ENCODE data around the gene ACKR3. TPM values are rescaled to one million over a fixed set of nuclear protein-coding genes. Genes with fewer than 3 reads are reported as not detected.

Gene ACKR3
- total RNA-seq, 1 donor from 2014 or later = 0.58 TPM

- H3K4me3 Mint-ChIP-seq = no peak overlapping the region
- peaks cover 7% of the 10 kb centered on the region for H3K36me3 Mint-ChIP-seq (ENCODE audit: low read depth)
- no peaks in the 10 kb centered on the region for H3K9me3 Mint-ChIP-seq
- no peaks in the 10 kb centered on the region for H3K4me1 Mint-ChIP-seq
- no peak for DNase-seq
- H3K27me3 Mint-ChIP-seq = no peaks in the 10 kb centered on the region
- H3K27ac Mint-ChIP-seq = no peak overlapping the region
- intact Hi-C loops (cut with micrococcal nuclease) = no loop called here
Measured at GRCh38 chr2:236578411-236578846, 8.8 kb downstream of the ACKR3 start.

GRCh38 chr2:236579048-236579745, 9.6 kb downstream of the ACKR3 start:
- H3K27me3 Mint-ChIP-seq = no peaks in the 10 kb centered on the region
- no peaks in the 10 kb centered on the region for H3K4me1 Mint-ChIP-seq
- no peak overlapping the region for H3K4me3 Mint-ChIP-seq
- no peaks in the 10 kb centered on the region for H3K9me3 Mint-ChIP-seq
- peaks cover 7% of the 10 kb centered on the region for H3K36me3 Mint-ChIP-seq (ENCODE audit: low read depth)
- intact Hi-C loops (cut with micrococcal nuclease) = no loop called here
- no peak overlapping the region for H3K27ac Mint-ChIP-seq
- DNase-seq = no peak

- Mint-ChIP-seq H3K4me3 (no peak overlapping the region), H3K4me1 (no peaks in the 10 kb centered on the region), H3K36me3 (ENCODE audit: low read depth) (peaks cover 7% of the 10 kb centered on the region), H3K9me3 (no peaks in the 10 kb centered on the region), H3K27me3 (no peaks in the 10 kb centered on the region), H3K27ac (no peak overlapping the region)
- no peak for DNase-seq
- intact Hi-C loops (cut with micrococcal nuclease) = no loop called here
Measured at GRCh38 chr2:236579746-236580315, 10.2 kb downstream of the ACKR3 start.

- H3K36me3 Mint-ChIP-seq (ENCODE audit: low read depth) = peaks cover 7% of the 10 kb centered on the region
- H3K4me3 Mint-ChIP-seq = no peak overlapping the region
- intact Hi-C loops (cut with micrococcal nuclease) = no loop called here
- H3K9me3 Mint-ChIP-seq = no peaks in the 10 kb centered on the region
- no peak for DNase-seq
- no peaks in the 10 kb centered on the region for H3K4me1 Mint-ChIP-seq
- no peak overlapping the region for H3K27ac Mint-ChIP-seq
- no peaks in the 10 kb centered on the region for H3K27me3 Mint-ChIP-seq
Measured at GRCh38 chr2:236580746-236581355, 11.2 kb downstream of the ACKR3 start.

GRCh38 chr2:236581546-236581945, 11.9 kb downstream of the ACKR3 start:
- Mint-ChIP-seq H3K27ac (no peak overlapping the region), H3K36me3 (ENCODE audit: low read depth) (peaks cover 7% of the 10 kb centered on the region), H3K27me3 (no peaks in the 10 kb centered on the region), H3K4me1 (no peaks in the 10 kb centered on the region), H3K9me3 (no peaks in the 10 kb centered on the region), H3K4me3 (no peak overlapping the region)
- no peak for DNase-seq
- intact Hi-C loops (cut with micrococcal nuclease) = no loop called here

GRCh38 chr2:236582968-236583367, 13.3 kb downstream of the ACKR3 start:
- Mint-ChIP-seq H3K4me1 (no peaks in the 10 kb centered on the region), H3K4me3 (no peak overlapping the region), H3K9me3 (no peaks in the 10 kb centered on the region), H3K36me3 (ENCODE audit: low read depth) (peaks cover 7% of the 10 kb centered on the region), H3K27ac (no peak overlapping the region), H3K27me3 (no peaks in the 10 kb centered on the region)
- intact Hi-C loops (cut with micrococcal nuclease) = no loop called here
- no peak for DNase-seq

GRCh38 chr2:236583621-236584203, 14.1 kb downstream of the ACKR3 start:
- no peaks in the 10 kb centered on the region for H3K27me3 Mint-ChIP-seq
- H3K4me1 Mint-ChIP-seq = no peaks in the 10 kb centered on the region
- intact Hi-C loops (cut with micrococcal nuclease) = no loop called here
- no peaks in the 10 kb centered on the region for H3K9me3 Mint-ChIP-seq
- H3K27ac Mint-ChIP-seq = no peak overlapping the region
- DNase-seq = no peak
- peaks cover 7% of the 10 kb centered on the region for H3K36me3 Mint-ChIP-seq (ENCODE audit: low read depth)
- H3K4me3 Mint-ChIP-seq = no peak overlapping the region

GRCh38 chr2:236584521-236585384, 15.1 kb downstream of the ACKR3 start:
- Mint-ChIP-seq H3K4me3 (no peak overlapping the region), H3K36me3 (ENCODE audit: low read depth) (peaks cover 7% of the 10 kb centered on the region), H3K27ac (no peak overlapping the region), H3K9me3 (no peaks in the 10 kb centered on the region), H3K4me1 (no peaks in the 10 kb centered on the region), H3K27me3 (no peaks in the 10 kb centered on the region)
- no peak for DNase-seq
- intact Hi-C loops (cut with micrococcal nuclease) = no loop called here

- Mint-ChIP-seq H3K36me3 (ENCODE audit: low read depth) (peaks cover 4% of the 10 kb centered on the region), H3K27me3 (no peaks in the 10 kb centered on the region), H3K27ac (no peak overlapping the region), H3K9me3 (no peaks in the 10 kb centered on the region), H3K4me1 (no peaks in the 10 kb centered on the region), H3K4me3 (no peak overlapping the region)
- intact Hi-C loops (cut with micrococcal nuclease) = no loop called here
- no peak for DNase-seq
Measured at GRCh38 chr2:236585966-236586365, 16.3 kb downstream of the ACKR3 start.

- H3K9me3 Mint-ChIP-seq = no peaks in the 10 kb centered on the region
- intact Hi-C loops (cut with micrococcal nuclease) = no loop called here
- H3K27ac Mint-ChIP-seq = no peak overlapping the region
- H3K4me3 Mint-ChIP-seq = no peak overlapping the region
- H3K27me3 Mint-ChIP-seq = no peaks in the 10 kb centered on the region
- H3K4me1 Mint-ChIP-seq = no peaks in the 10 kb centered on the region
- DNase-seq = no peak
- no peaks in the 10 kb centered on the region for H3K36me3 Mint-ChIP-seq (ENCODE audit: low read depth)
Measured at GRCh38 chr2:236587861-236588815, 18.5 kb downstream of the ACKR3 start.

- Mint-ChIP-seq H3K4me1 (no peaks in the 10 kb centered on the region), H3K9me3 (no peaks in the 10 kb centered on the region), H3K27ac (no peak overlapping the region), H3K36me3 (ENCODE audit: low read depth) (no peaks in the 10 kb centered on the region), H3K4me3 (no peak overlapping the region), H3K27me3 (no peaks in the 10 kb centered on the region)
- intact Hi-C loops (cut with micrococcal nuclease) = no loop called here
- no peak for DNase-seq
Measured at GRCh38 chr2:236588932-236589592, 19.4 kb downstream of the ACKR3 start.

- H3K27ac Mint-ChIP-seq = no peak overlapping the region
- no peaks in the 10 kb centered on the region for H3K27me3 Mint-ChIP-seq
- intact Hi-C loops (cut with micrococcal nuclease) = no loop called here
- H3K4me3 Mint-ChIP-seq = no peak overlapping the region
- H3K4me1 Mint-ChIP-seq = no peaks in the 10 kb centered on the region
- no peak for DNase-seq
- no peaks in the 10 kb centered on the region for H3K36me3 Mint-ChIP-seq (ENCODE audit: low read depth)
- no peaks in the 10 kb centered on the region for H3K9me3 Mint-ChIP-seq
Measured at GRCh38 chr2:236590846-236591245, 21.2 kb downstream of the ACKR3 start.

Measured in activated CD4-positive, alpha-beta T cell treated with anti-CD3 and anti-CD28 coated beads, Interleukin-2, amount 10 ng/mL, durations not matched to agents 24 days and 14 days (primary cell).